HEK293 (cell line): Measurements from ENCODE around the gene CREB3.

Experiments
- CTCF ChIA-PET: fragments of 350-600 bp; formaldehyde crosslinking; extraction: SDS; loops from one replicate; lab custom pipeline; 2021; ENCODE audit warnings: antibody characterized with exemption; lab: Yijun Ruan, JAX
- POLR2A ChIA-PET: fragments of 300-600 bp; formaldehyde crosslinking; extraction: SDS; loops from one replicate; lab custom pipeline; 2020; ENCODE audit warnings: antibody characterized with exemption, inconsistent platforms; lab: Yijun Ruan, JAX
- H3K27ac ChIP-seq: fragments of 200-500 bp; sonication (Bioruptor generic); 2 replicates; pipeline ENCODE4 v1.5.1; 2014; ENCODE audit warnings: low read depth, low read length, control low read depth, inconsistent platforms; ENCODE audit errors: extremely low read depth
- H3K36me3 ChIP-seq, 2 experiments: fragments of 200-500 bp in 1 of 2; sonication (Bioruptor generic) in 1 of 2; 1 replicate in 1 of 2; 2 replicates in 1 of 2; pipeline ENCODE4 v1.5.1; 2014 to 2017; ENCODE audit warnings: inconsistent platforms in 2 of 2, low read length in 2 of 2; ENCODE audit not compliant: control insufficient read depth in 2 of 2, insufficient read depth in 1 of 2
- H3K4me1 ChIP-seq: fragments of 200-500 bp; sonication (Bioruptor generic); 2 replicates; pipeline ENCODE4 v1.5.1; 2014; ENCODE audit warnings: mild to moderate bottlenecking, low read length, inconsistent platforms; ENCODE audit not compliant: control insufficient read depth, insufficient read depth
- H3K4me3 ChIP-seq: 2 replicates; pipeline ENCODE4 v1.5.1; 2011; ENCODE audit warnings: low read depth, mild to moderate bottlenecking, control low read depth, low read length, moderate library complexity
- H3K9me3 ChIP-seq: fragments of 200-500 bp; sonication (Bioruptor generic); 2 replicates; pipeline ENCODE4 v1.5.1; 2014; ENCODE audit warnings: low read depth, low read length, inconsistent platforms; ENCODE audit not compliant: control insufficient read depth, insufficient read depth
- GLIS2 ChIP-seq: fragments of 450-650 bp; formaldehyde crosslinking; IDR thresholded peaks from 2 replicates; pipeline ENCODE4 v1.5.1; 2016; ENCODE audit warnings: missing biosample characterization, missing genetic modification characterization
- KLF9 ChIP-seq: fragments of 450-650 bp; formaldehyde crosslinking; IDR thresholded peaks from 2 replicates; pipeline ENCODE4 v1.5.1; 2016; ENCODE audit warnings: missing biosample characterization, missing genetic modification characterization, low read depth
- PRDM1 ChIP-seq: fragments of 450-650 bp; formaldehyde crosslinking; IDR thresholded peaks from 2 replicates; pipeline ENCODE4; 2016; ENCODE audit warnings: missing biosample characterization, missing genetic modification characterization
- TRIM28 ChIP-seq: IDR thresholded peaks from 2 replicates; pipeline ENCODE4 v1.6.1; 2011; ENCODE audit warnings: low read length, control low read depth, borderline replicate concordance
- ZBTB17 ChIP-seq: fragments of 450-650 bp; formaldehyde crosslinking; IDR thresholded peaks from 2 replicates; pipeline ENCODE4 v1.5.1; 2016; ENCODE audit warnings: missing biosample characterization, missing genetic modification characterization
- ZBTB20 ChIP-seq: fragments of 450-650 bp; formaldehyde crosslinking; IDR thresholded peaks from 2 replicates; pipeline ENCODE4 v1.5.1; 2016; ENCODE audit warnings: missing biosample characterization, missing genetic modification characterization
- ZBTB48 ChIP-seq: fragments of 450-650 bp; formaldehyde crosslinking; IDR thresholded peaks from 2 replicates; pipeline ENCODE4 v1.5.1; 2016; ENCODE audit warnings: missing biosample characterization, missing genetic modification characterization
- ZBTB7A ChIP-seq: fragments of 450-650 bp; formaldehyde crosslinking; IDR thresholded peaks from 2 replicates; pipeline ENCODE4 v1.5.1; 2016; ENCODE audit warnings: low read depth, missing biosample characterization, missing genetic modification characterization
- ZFHX2 ChIP-seq: fragments of 450-650 bp; formaldehyde crosslinking; conservative IDR thresholded peaks from 2 replicates; pipeline ENCODE4 v1.5.1; 2016; ENCODE audit warnings: missing biosample characterization, missing genetic modification characterization
- ZFP69B ChIP-seq: fragments of 450-650 bp; formaldehyde crosslinking; IDR thresholded peaks from 2 replicates; pipeline ENCODE4 v1.5.1; 2016; ENCODE audit warnings: missing biosample characterization, missing genetic modification characterization
- ZNF10 ChIP-seq: fragments of 450-650 bp; formaldehyde crosslinking; IDR thresholded peaks from 2 replicates; pipeline ENCODE4 v1.5.1; 2017; ENCODE audit warnings: missing biosample characterization, missing genetic modification characterization
- ZNF112 ChIP-seq: fragments of 450-650 bp; formaldehyde crosslinking; IDR thresholded peaks from 2 replicates; pipeline ENCODE4 v1.5.0; 2017; ENCODE audit warnings: missing biosample characterization, missing genetic modification characterization
- ZNF2 ChIP-seq: fragments of 450-650 bp; formaldehyde crosslinking; IDR thresholded peaks from 2 replicates; pipeline ENCODE4 v1.5.1; 2016; ENCODE audit warnings: missing biosample characterization, missing genetic modification characterization
- ZNF366 ChIP-seq: fragments of 450-650 bp; formaldehyde crosslinking; conservative IDR thresholded peaks from 2 replicates; pipeline ENCODE4 v1.5.1; 2016; ENCODE audit warnings: missing biosample characterization, missing genetic modification characterization
- ZNF394 ChIP-seq: fragments of 450-650 bp; formaldehyde crosslinking; IDR thresholded peaks from 2 replicates; pipeline ENCODE4 v1.5.1; 2016; ENCODE audit warnings: missing biosample characterization, missing genetic modification characterization, mild to moderate bottlenecking, moderate library complexity, borderline replicate concordance
- ZNF777 ChIP-seq: fragments of 450-650 bp; formaldehyde crosslinking; IDR thresholded peaks from 2 replicates; pipeline ENCODE4 v1.5.1; 2017; ENCODE audit warnings: missing biosample characterization, missing genetic modification characterization, borderline replicate concordance
- TF ChIP-seq, protein P1 (sequence below): fragments of 450-650 bp; formaldehyde crosslinking; IDR thresholded peaks from 2 replicates; pipeline ENCODE4 v1.5.1; 2016; ENCODE audit warnings: missing biosample characterization, missing genetic modification characterization
- TF ChIP-seq, protein P2 (sequence below): fragments of 450-650 bp; formaldehyde crosslinking; IDR thresholded peaks from 2 replicates; pipeline ENCODE4 v1.5.1; 2016; ENCODE audit warnings: missing biosample characterization, missing genetic modification characterization, low read depth
- TF ChIP-seq, protein P3 (sequence below): fragments of 450-650 bp; formaldehyde crosslinking; IDR thresholded peaks from 2 replicates; pipeline ENCODE4 v1.5.1; 2016; ENCODE audit warnings: missing biosample characterization, missing genetic modification characterization
- TF ChIP-seq, protein P4 (sequence below): fragments of 450-650 bp; formaldehyde crosslinking; IDR thresholded peaks from 2 replicates; pipeline ENCODE4 v1.5.1; 2016; ENCODE audit warnings: missing biosample characterization, missing genetic modification characterization
- TF ChIP-seq, protein P5 (sequence below): IDR thresholded peaks from 2 replicates; pipeline ENCODE4 v1.6.1; 2011; ENCODE audit warnings: mild to moderate bottlenecking, low read depth, low read length, borderline replicate concordance

CREB3 gene

DNA sequence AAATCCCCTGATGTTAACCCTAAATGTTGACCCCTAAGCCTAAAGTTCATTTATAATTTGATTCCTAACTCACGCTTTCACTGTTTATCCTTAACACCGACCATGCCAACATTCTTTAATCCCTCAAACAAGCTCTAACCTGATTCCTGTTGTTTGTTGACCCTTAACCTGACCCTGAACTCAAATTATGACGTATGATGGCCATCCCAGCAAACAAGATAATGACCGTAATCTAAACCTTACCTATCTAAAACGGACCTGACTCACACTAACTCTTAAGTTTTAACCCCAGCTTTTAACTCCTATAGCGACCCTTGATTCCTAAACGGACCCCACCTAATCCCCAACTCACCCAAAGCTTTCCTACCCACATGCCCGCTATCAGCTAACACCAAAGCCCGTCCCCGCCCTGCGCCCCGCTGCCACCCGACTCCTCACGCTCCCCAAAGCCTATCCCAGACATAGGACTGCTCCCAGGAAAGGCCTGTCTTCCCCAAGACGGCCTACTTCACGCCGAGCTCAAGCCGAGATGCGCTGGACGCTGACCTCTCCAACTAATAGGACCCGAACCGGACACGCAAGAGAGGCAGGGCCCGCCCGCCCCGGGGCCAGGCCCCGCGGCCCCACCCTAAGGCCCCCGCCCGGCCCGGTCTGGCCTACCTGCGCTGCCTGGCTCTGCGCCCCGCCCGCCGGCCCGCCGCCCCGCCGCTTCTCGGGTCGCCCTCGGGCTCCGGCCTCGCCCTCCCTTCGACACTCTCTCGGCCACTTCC is 866 bp upstream of the CREB3 start (continued):
- TF ChIP-seq, protein P1, sequence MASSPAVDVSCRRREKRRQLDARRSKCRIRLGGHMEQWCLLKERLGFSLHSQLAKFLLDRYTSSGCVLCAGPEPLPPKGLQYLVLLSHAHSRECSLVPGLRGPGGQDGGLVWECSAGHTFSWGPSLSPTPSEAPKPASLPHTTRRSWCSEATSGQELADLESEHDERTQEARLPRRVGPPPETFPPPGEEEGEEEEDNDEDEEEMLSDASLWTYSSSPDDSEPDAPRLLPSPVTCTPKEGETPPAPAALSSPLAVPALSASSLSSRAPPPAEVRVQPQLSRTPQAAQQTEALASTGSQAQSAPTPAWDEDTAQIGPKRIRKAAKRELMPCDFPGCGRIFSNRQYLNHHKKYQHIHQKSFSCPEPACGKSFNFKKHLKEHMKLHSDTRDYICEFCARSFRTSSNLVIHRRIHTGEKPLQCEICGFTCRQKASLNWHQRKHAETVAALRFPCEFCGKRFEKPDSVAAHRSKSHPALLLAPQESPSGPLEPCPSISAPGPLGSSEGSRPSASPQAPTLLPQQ: 0 out of 2 replicates have a peak, but pooled peaks have one; percentile 8
- 0 out of 2 replicates have a peak, but pooled peaks have one; percentile 27 for TF ChIP-seq ZBTB7A (tag by site-specific recombination)
- TF ChIP-seq, protein P2, sequence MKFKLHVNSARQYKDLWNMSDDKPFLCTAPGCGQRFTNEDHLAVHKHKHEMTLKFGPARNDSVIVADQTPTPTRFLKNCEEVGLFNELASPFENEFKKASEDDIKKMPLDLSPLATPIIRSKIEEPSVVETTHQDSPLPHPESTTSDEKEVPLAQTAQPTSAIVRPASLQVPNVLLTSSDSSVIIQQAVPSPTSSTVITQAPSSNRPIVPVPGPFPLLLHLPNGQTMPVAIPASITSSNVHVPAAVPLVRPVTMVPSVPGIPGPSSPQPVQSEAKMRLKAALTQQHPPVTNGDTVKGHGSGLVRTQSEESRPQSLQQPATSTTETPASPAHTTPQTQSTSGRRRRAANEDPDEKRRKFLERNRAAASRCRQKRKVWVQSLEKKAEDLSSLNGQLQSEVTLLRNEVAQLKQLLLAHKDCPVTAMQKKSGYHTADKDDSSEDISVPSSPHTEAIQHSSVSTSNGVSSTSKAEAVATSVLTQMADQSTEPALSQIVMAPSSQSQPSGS: peak; percentile 60; the same call in 1 of the 2 replicates

DNA sequence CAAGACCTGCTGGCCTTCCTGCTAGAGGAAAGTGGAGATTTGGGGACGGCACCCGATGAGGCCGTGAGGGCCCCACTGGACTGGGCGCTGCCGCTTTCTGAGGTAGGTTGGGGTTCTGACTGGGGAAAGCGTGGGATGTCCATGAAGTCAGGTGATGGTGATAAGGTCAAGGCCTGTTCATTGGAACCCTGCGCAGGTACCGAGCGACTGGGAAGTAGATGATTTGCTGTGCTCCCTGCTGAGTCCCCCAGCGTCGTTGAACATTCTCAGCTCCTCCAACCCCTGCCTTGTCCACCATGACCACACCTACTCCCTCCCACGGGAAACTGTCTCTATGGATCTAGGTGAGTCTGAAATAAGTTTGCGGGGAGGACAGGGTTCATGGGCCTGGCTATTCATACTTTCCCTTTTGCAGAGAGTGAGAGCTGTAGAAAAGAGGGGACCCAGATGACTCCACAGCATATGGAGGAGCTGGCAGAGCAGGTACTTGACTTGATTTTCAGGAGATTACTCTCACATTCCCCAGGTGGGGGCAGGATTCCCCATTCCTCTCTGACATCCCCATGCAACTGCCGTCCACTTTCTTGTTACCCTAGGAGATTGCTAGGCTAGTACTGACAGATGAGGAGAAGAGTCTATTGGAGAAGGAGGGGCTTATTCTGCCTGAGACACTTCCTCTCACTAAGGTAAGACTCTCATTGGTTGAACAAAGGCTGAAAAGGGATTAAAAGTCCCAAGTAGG is 505 bp downstream of the CREB3 start:
- peaks cover 10 to 60% of the 10 kb centered on the region in 2 experiments; a peak in 2 of 3 replicates for H3K36me3 ChIP-seq
- ChIA-PET CTCF (interaction anchor here (0.6 to 8.0 kb wide), 14 partner anchors 8 to 128 kb away, joined by 3 to 88 read pairs (median 5); partner anchors contain the start of genes ARHGEF39, GBA2 and RGP1), POLR2A (interaction anchor here (0.5 to 4.2 kb wide), 28 partner anchors 7 to 795 kb away, joined by 3 to 73 read pairs (median 5); partner anchors contain the start of genes ARHGEF39, CCDC107, FAM221B and FANCG)
- peak overlapping the region; percentile 81 for H3K4me3 ChIP-seq
- peak overlapping the region; percentile 81 for H3K27ac ChIP-seq
- H3K9me3 ChIP-seq: no peaks in the 10 kb centered on the region
- peaks cover 13% of the 10 kb centered on the region for H3K4me1 ChIP-seq
- peak; percentile 61; the same call in 1 of the 2 replicates for TF ChIP-seq TRIM28
- TF ChIP-seq, protein P3, sequence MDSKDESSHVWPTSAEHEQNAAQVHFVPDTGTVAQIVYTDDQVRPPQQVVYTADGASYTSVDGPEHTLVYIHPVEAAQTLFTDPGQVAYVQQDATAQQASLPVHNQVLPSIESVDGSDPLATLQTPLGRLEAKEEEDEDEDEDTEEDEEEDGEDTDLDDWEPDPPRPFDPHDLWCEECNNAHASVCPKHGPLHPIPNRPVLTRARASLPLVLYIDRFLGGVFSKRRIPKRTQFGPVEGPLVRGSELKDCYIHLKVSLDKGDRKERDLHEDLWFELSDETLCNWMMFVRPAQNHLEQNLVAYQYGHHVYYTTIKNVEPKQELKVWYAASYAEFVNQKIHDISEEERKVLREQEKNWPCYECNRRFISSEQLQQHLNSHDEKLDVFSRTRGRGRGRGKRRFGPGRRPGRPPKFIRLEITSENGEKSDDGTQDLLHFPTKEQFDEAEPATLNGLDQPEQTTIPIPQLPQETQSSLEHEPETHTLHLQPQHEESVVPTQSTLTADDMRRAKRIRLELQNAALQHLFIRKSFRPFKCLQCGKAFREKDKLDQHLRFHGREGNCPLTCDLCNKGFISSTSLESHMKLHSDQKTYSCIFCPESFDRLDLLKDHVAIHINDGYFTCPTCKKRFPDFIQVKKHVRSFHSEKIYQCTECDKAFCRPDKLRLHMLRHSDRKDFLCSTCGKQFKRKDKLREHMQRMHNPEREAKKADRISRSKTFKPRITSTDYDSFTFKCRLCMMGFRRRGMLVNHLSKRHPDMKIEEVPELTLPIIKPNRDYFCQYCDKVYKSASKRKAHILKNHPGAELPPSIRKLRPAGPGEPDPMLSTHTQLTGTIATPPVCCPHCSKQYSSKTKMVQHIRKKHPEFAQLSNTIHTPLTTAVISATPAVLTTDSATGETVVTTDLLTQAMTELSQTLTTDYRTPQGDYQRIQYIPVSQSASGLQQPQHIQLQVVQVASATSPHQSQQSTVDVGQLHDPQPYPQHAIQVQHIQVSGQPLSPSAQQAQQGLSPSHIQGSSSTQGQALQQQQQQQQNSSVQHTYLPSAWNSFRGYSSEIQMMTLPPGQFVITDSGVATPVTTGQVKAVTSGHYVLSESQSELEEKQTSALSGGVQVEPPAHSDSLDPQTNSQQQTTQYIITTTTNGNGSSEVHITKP (tag by site-specific recombination): peak; percentile 65
- TF ChIP-seq ZNF2 (tag by site-specific recombination): 0 out of 2 replicates have a peak, but pooled peaks have one; percentile 7
- TF ChIP-seq KLF9 (tag by site-specific recombination): no peak
- TF ChIP-seq GLIS2 (tag by site-specific recombination): peak; percentile 68
- TF ChIP-seq, protein P4, sequence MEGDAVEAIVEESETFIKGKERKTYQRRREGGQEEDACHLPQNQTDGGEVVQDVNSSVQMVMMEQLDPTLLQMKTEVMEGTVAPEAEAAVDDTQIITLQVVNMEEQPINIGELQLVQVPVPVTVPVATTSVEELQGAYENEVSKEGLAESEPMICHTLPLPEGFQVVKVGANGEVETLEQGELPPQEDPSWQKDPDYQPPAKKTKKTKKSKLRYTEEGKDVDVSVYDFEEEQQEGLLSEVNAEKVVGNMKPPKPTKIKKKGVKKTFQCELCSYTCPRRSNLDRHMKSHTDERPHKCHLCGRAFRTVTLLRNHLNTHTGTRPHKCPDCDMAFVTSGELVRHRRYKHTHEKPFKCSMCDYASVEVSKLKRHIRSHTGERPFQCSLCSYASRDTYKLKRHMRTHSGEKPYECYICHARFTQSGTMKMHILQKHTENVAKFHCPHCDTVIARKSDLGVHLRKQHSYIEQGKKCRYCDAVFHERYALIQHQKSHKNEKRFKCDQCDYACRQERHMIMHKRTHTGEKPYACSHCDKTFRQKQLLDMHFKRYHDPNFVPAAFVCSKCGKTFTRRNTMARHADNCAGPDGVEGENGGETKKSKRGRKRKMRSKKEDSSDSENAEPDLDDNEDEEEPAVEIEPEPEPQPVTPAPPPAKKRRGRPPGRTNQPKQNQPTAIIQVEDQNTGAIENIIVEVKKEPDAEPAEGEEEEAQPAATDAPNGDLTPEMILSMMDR (tag by site-specific recombination): peak; percentile 23; the same call in 1 of the 2 replicates
- 0 out of 2 replicates have a peak, but pooled peaks have one; percentile 47 for TF ChIP-seq ZBTB48 (tag by site-specific recombination)
- TF ChIP-seq ZNF366 (tag by site-specific recombination): peak; percentile 21; the same call in 1 of the 2 replicates
- no peak for TF ChIP-seq ZNF112 (tag by site-specific recombination)
- TF ChIP-seq ZNF777 (tag by site-specific recombination): 0 out of 2 replicates have a peak, but pooled peaks have one; percentile 49
- TF ChIP-seq ZFP69B (tag by site-specific recombination): peak; percentile 88
- peak; percentile 78 for TF ChIP-seq ZBTB17 (tag by site-specific recombination)
- TF ChIP-seq ZFHX2 (tag by site-specific recombination): peak; percentile 61
- TF ChIP-seq PRDM1: peak; percentile 93
- peak; percentile 65 for TF ChIP-seq ZNF394 (tag by site-specific recombination)
- TF ChIP-seq, protein P5, sequence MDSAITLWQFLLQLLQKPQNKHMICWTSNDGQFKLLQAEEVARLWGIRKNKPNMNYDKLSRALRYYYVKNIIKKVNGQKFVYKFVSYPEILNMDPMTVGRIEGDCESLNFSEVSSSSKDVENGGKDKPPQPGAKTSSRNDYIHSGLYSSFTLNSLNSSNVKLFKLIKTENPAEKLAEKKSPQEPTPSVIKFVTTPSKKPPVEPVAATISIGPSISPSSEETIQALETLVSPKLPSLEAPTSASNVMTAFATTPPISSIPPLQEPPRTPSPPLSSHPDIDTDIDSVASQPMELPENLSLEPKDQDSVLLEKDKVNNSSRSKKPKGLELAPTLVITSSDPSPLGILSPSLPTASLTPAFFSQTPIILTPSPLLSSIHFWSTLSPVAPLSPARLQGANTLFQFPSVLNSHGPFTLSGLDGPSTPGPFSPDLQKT: no peak
- peak; percentile 90 for TF ChIP-seq ZNF10 (tag by site-specific recombination)
- peak; percentile 78; the same call in 1 of the 2 replicates for TF ChIP-seq ZBTB20 (tag by site-specific recombination)
- TF ChIP-seq, protein P1: peak; percentile 91
- no peak for TF ChIP-seq ZBTB7A (tag by site-specific recombination)
